ENCODE measurements around the gene ETV5. TPM values are rescaled to one million over a fixed set of nuclear protein-coding genes. Genes with fewer than 3 reads are reported as not detected.

The ETV5 gene
- total and polyA plus RNA-seq, 2 donors (not counting 1 experiment from before 2014, with no cell fraction given) = 0.12 to 0.74 TPM

GRCh38 chr3:186042521-186043202, 66.2 kb downstream of the ETV5 start:
- Mint-ChIP-seq H3K4me3 (no peak overlapping the region), H3K9me3 (ENCODE audit: insufficient read depth) (no peaks in the 10 kb centered on the region), H3K4me1 (no peaks in the 10 kb centered on the region), H3K27ac (no peak overlapping the region), H3K27me3 (peaks cover 35% of the 10 kb centered on the region)
- Histone ChIP-seq H3K4me1 (ENCODE audit: control insufficient read depth in 2 of 2, insufficient read depth in 2 of 2, low read length in 2 of 2) (no peaks in the 10 kb centered on the region), H3K79me2 (ENCODE audit: control insufficient read depth, insufficient read depth, low read length) (no peaks in the 10 kb centered on the region), H2AFZ (ENCODE audit: insufficient read depth, low read depth, low read length, poor library complexity, severe bottlenecking) (no peak overlapping the region), H3K27ac (ENCODE audit: low read length in 2 of 2) (no peak overlapping the region), H3K9ac (ENCODE audit: low read length) (no peak overlapping the region), H3K27me3 (replicated peaks in 1 of 4; ENCODE audit: control extremely low read depth in 1 of 4, control insufficient read depth in 3 of 4, insufficient read depth in 4 of 4, low read length in 3 of 4) (peaks cover 0 to 8% (median 0%) of the 10 kb centered on the region in 4 experiments), H3K4me2 (replicated peaks; ENCODE audit: low read depth, low read length, poor library complexity, severe bottlenecking) (no peak overlapping the region), H4K20me1 (ENCODE audit: control insufficient read depth, insufficient read depth, low read length, poor library complexity, severe bottlenecking) (no peaks in the 10 kb centered on the region), H3K36me3 (replicated peaks in 1 of 2; ENCODE audit: control extremely low read depth in 1 of 2, control insufficient read depth in 1 of 2, extremely low read depth in 1 of 2, insufficient read depth in 2 of 2, low read length in 1 of 2) (no peaks in the 10 kb centered on the region), H3K4me3 (ENCODE audit: control extremely low read depth in 1 of 5, extremely low read depth in 1 of 5, insufficient read depth in 1 of 5, low read depth in 2 of 5, low read length in 4 of 5) (no peak overlapping the region), H3K9me3 (ENCODE audit: control extremely low read depth in 1 of 3, control insufficient read depth in 2 of 3, insufficient read depth in 1 of 3, low read length in 2 of 3) (peaks cover 0 to 8% (median 5%) of the 10 kb centered on the region in 3 donors)
- DNase-seq = no peak
- ChIA-PET POLR2A (no interaction called here), CTCF (no interaction called here)
- TF ChIP-seq CTCF (IDR thresholded peaks at IDR 0.05) (no peak), EZH2 (IDR thresholded peaks at IDR 0.05; ENCODE audit: borderline replicate concordance, insufficient read depth, low read depth, low read length, poor library complexity, severe bottlenecking) (no peak)
- 90% methylated on average over 7 of the region's 7 CpGs for WGBS (ENCODE audit: insufficient coverage)
- no peak for ATAC-seq (ENCODE audit: low read depth)
- intact Hi-C loops (cut with micrococcal nuclease) = no loop called here

- DNase-seq = no peak
- Histone ChIP-seq H3K36me3 (replicated peaks in 1 of 2; ENCODE audit: control extremely low read depth in 1 of 2, control insufficient read depth in 1 of 2, extremely low read depth in 1 of 2, insufficient read depth in 2 of 2, low read length in 1 of 2) (no peaks in the 10 kb centered on the region), H3K4me3 (ENCODE audit: control extremely low read depth in 1 of 5, extremely low read depth in 1 of 5, insufficient read depth in 1 of 5, low read depth in 2 of 5, low read length in 4 of 5) (no peak overlapping the region), H3K27ac (ENCODE audit: low read length in 2 of 2) (no peak overlapping the region), H3K79me2 (ENCODE audit: control insufficient read depth, insufficient read depth, low read length) (no peaks in the 10 kb centered on the region), H3K4me2 (replicated peaks; ENCODE audit: low read depth, low read length, poor library complexity, severe bottlenecking) (no peak overlapping the region), H3K9ac (ENCODE audit: low read length) (no peak overlapping the region), H3K4me1 (ENCODE audit: control insufficient read depth in 2 of 2, insufficient read depth in 2 of 2, low read length in 2 of 2) (no peaks in the 10 kb centered on the region), H4K20me1 (ENCODE audit: control insufficient read depth, insufficient read depth, low read length, poor library complexity, severe bottlenecking) (no peaks in the 10 kb centered on the region), H3K27me3 (replicated peaks in 1 of 4; ENCODE audit: control extremely low read depth in 1 of 4, control insufficient read depth in 3 of 4, insufficient read depth in 4 of 4, low read length in 3 of 4) (peaks cover 0 to 8% (median 0%) of the 10 kb centered on the region in 4 experiments), H3K9me3 (ENCODE audit: control extremely low read depth in 1 of 3, control insufficient read depth in 2 of 3, insufficient read depth in 1 of 3, low read length in 2 of 3) (peaks cover 0 to 8% (median 5%) of the 10 kb centered on the region in 3 donors), H2AFZ (ENCODE audit: insufficient read depth, low read depth, low read length, poor library complexity, severe bottlenecking) (no peak overlapping the region)
- Mint-ChIP-seq H3K4me1 (no peaks in the 10 kb centered on the region), H3K9me3 (ENCODE audit: insufficient read depth) (no peaks in the 10 kb centered on the region), H3K27ac (no peak overlapping the region), H3K27me3 (peaks cover 35% of the 10 kb centered on the region), H3K4me3 (no peak overlapping the region)
- intact Hi-C loops (cut with micrococcal nuclease) = no loop called here
- 98% methylated on average over 3 of the region's 3 CpGs for WGBS (ENCODE audit: insufficient coverage)
- ChIA-PET POLR2A (no interaction called here), CTCF (no interaction called here)
- TF ChIP-seq CTCF (IDR thresholded peaks at IDR 0.05) = no peak
- TF ChIP-seq EZH2 (IDR thresholded peaks at IDR 0.05; ENCODE audit: borderline replicate concordance, insufficient read depth, low read depth, low read length, poor library complexity, severe bottlenecking) = no peak
- no peak for ATAC-seq (ENCODE audit: low read depth)
These were observed 66.9 kb downstream of the ETV5 start for GRCh38 chr3:186042036-186042435.
